CD4-positive, alpha-beta T cell treated with Interferon alpha-2 for 1 hour (primary cell): ENCODE measurements around the gene SFSWAP.

ENCODE experiments used
- DNase-seq, 2 donors: peaks; one replicate each; pipeline ENCODE4 v3.0.0-alpha.2; 2020 to 2022

SFSWAP gene

GRCh38 chr12:131824450-131824849 is 113.6 kb downstream of the SFSWAP start:
- no peak for DNase-seq

- no peak for DNase-seq
Observed at GRCh38 chr12:131825146-131825892, 114.4 kb downstream of the SFSWAP start.

GRCh38 chr12:131826097-131826928 is 115.4 kb downstream of the SFSWAP start:
- no peak for DNase-seq

GRCh38 chr12:131827961-131828534 is 117.2 kb downstream of the SFSWAP start, which contains the start of gene MMP17:
TSS of gene MMP17 (plus strand) at chr12:131828393. CDS start at chr12:131828495, 102 bp downstream.
- DNase-seq, result peak; percentile 18 to 41

- DNase-seq, result no peak
Observed at GRCh38 chr12:131828671-131829355, 117.9 kb downstream of the SFSWAP start.

- no peak for DNase-seq
Observed at GRCh38 chr12:131829356-131829747, 118.5 kb downstream of the SFSWAP start.

GRCh38 chr12:131829791-131830334 is 119.0 kb downstream of the SFSWAP start:
- DNase-seq, result no peak

GRCh38 chr12:131830335-131830913 is 119.5 kb downstream of the SFSWAP start:
- DNase-seq, result peak; percentile 32 to 50

GRCh38 chr12:131830914-131831571 is 120.2 kb downstream of the SFSWAP start:
- DNase-seq, result no peak

- DNase-seq, result no peak
Observed at GRCh38 chr12:131831635-131832041, 120.7 kb downstream of the SFSWAP start.

- no peak for DNase-seq
Observed at GRCh38 chr12:131832321-131833231, 121.7 kb downstream of the SFSWAP start.

- DNase-seq, result no peak
Observed at GRCh38 chr12:131833288-131833895, 122.5 kb downstream of the SFSWAP start.

GRCh38 chr12:131833896-131834641 is 123.2 kb downstream of the SFSWAP start:
- no peak for DNase-seq

GRCh38 chr12:131834798-131835615 is 124.1 kb downstream of the SFSWAP start:
- no peak for DNase-seq

GRCh38 chr12:131835616-131836171 is 124.8 kb downstream of the SFSWAP start:
- DNase-seq, result no peak

GRCh38 chr12:131836193-131836592 is 125.3 kb downstream of the SFSWAP start:
- DNase-seq, result no peak

GRCh38 chr12:131836714-131837397 is 126.0 kb downstream of the SFSWAP start:
- DNase-seq, result no peak
